ENCODE measurements around the gene PYM1.
"Not testable (repeated sequence)": the region's sequence is repeated elsewhere in the genome, so short reads cannot be mapped to it uniquely, and the experiment has no call there.

Gene PYM1

GRCh38 chr12:55933169-55933798 is 5.6 kb upstream of the PYM1 start:
- no peak overlapping the region for H3K4me3 ChIP-seq (ENCODE audit: low read length)
- no peak for TF ChIP-seq ZNF274 (IDR thresholded peaks at IDR 0.05; ENCODE audit: low read depth, low read length)

- TF ChIP-seq ZNF274 (IDR thresholded peaks at IDR 0.05; ENCODE audit: low read depth, low read length), result no peak
- peak overlapping the region; percentile 68 for H3K4me3 ChIP-seq (ENCODE audit: low read length)
Measured at GRCh38 chr12:55932551-55932910, 4.8 kb upstream of the PYM1 start.

- no peak for TF ChIP-seq ZNF274 (IDR thresholded peaks at IDR 0.05; ENCODE audit: low read depth, low read length)
- peak overlapping the region; percentile 68 for H3K4me3 ChIP-seq (ENCODE audit: low read length)
Measured at GRCh38 chr12:55931780-55932550, 4.3 kb upstream of the PYM1 start.

- no peak for TF ChIP-seq ZNF274 (IDR thresholded peaks at IDR 0.05; ENCODE audit: low read depth, low read length)
- peak overlapping the region; percentile 68; the same call in 1 of the 2 replicates for H3K4me3 ChIP-seq (ENCODE audit: low read length)
Measured at GRCh38 chr12:55931317-55931779, 3.7 kb upstream of the PYM1 start.

- H3K4me3 ChIP-seq (ENCODE audit: low read length), result peak within 1 kb of the TSS; percentile 68
- TF ChIP-seq ZNF274 (IDR thresholded peaks at IDR 0.05; ENCODE audit: low read depth, low read length), result no peak
Measured at GRCh38 chr12:55930771-55931316, 3.1 kb upstream of the PYM1 start, which contains the start of gene DGKA. DGKA (plus strand) TSS chr12:55931162; CDS start chr12:55936504, 5,342 bp downstream.

GRCh38 chr12:55929306-55929791 is 1.7 kb upstream of the PYM1 start:
- no peak for TF ChIP-seq ZNF274 (IDR thresholded peaks at IDR 0.05; ENCODE audit: low read depth, low read length)
- peak overlapping the region; percentile 92; the same call in 1 of the 2 replicates for H3K4me3 ChIP-seq (ENCODE audit: low read length)

GRCh38 chr12:55926738-55927587 is 731 bp downstream of the PYM1 start:
- no peak for TF ChIP-seq ZNF274 (IDR thresholded peaks at IDR 0.05; ENCODE audit: low read depth, low read length)
- peak overlapping the region; percentile 92 for H3K4me3 ChIP-seq (ENCODE audit: low read length)

- H3K4me3 ChIP-seq (ENCODE audit: low read length), result peak overlapping the region; percentile 92
- no peak for TF ChIP-seq ZNF274 (IDR thresholded peaks at IDR 0.05; ENCODE audit: low read depth, low read length)
Measured at GRCh38 chr12:55925870-55926737, 1.6 kb downstream of the PYM1 start.

- no peak overlapping the region; the same call in 1 of the 2 replicates for H3K4me3 ChIP-seq (ENCODE audit: low read length)
- no peak for TF ChIP-seq ZNF274 (IDR thresholded peaks at IDR 0.05; ENCODE audit: low read depth, low read length)
Measured at GRCh38 chr12:55925371-55925770, 2.3 kb downstream of the PYM1 start.

- H3K4me3 ChIP-seq (ENCODE audit: low read length), result not testable (repeated sequence)
Measured at GRCh38 chr12:55923648-55924047, 4.0 kb downstream of the PYM1 start.

GRCh38 chr12:55922126-55922525 is 5.6 kb downstream of the PYM1 start:
- H3K4me3 ChIP-seq (ENCODE audit: low read length), result no peak overlapping the region
- no peak for TF ChIP-seq ZNF274 (IDR thresholded peaks at IDR 0.05; ENCODE audit: low read depth, low read length)

- not testable (repeated sequence) for H3K4me3 ChIP-seq (ENCODE audit: low read length)
Measured at GRCh38 chr12:55919032-55919431, 8.7 kb downstream of the PYM1 start.

GRCh38 chr12:55915482-55915859 is 12.2 kb downstream of the PYM1 start:
- no peak for TF ChIP-seq ZNF274 (IDR thresholded peaks at IDR 0.05; ENCODE audit: low read depth, low read length)
- no peak overlapping the region for H3K4me3 ChIP-seq (ENCODE audit: low read length)
